NOMO-1 (cell line): ENCODE measurements around the gene MEGF6.
"Not testable (repeated sequence)": the region's sequence is repeated elsewhere in the genome, so short reads cannot be mapped to it uniquely, and the experiment has no call there.

ENCODE experiments used
- DNase-seq, 2 experiments: peaks; one replicate each; lab custom pipeline; 2025; ENCODE audit not compliant: unreplicated experiment in 2 of 2; lab: John Stamatoyannopoulos, UW

Gene MEGF6

GRCh38 chr1:3577711-3578432 is 33.4 kb downstream of the MEGF6 start:
- no peak for DNase-seq

GRCh38 chr1:3577300-3577699 is 34.0 kb downstream of the MEGF6 start:
- no peak for DNase-seq

GRCh38 chr1:3575993-3576392 is 35.3 kb downstream of the MEGF6 start:
- no peak for DNase-seq

- not testable (repeated sequence) for DNase-seq
Observed at GRCh38 chr1:3575515-3575914, 35.8 kb downstream of the MEGF6 start.

- DNase-seq, result no peak
Observed at GRCh38 chr1:3573500-3573899, 37.8 kb downstream of the MEGF6 start.

- DNase-seq, result not testable (repeated sequence)
Observed at GRCh38 chr1:3572638-3573037, 38.7 kb downstream of the MEGF6 start.

- DNase-seq, result no peak
Observed at GRCh38 chr1:3571263-3571662, 40.0 kb downstream of the MEGF6 start.

GRCh38 chr1:3570066-3570986 is 41.0 kb downstream of the MEGF6 start:
- DNase-seq, result no peak

- DNase-seq, result no peak
Observed at GRCh38 chr1:3569436-3569835, 41.9 kb downstream of the MEGF6 start.

- DNase-seq, result no peak
Observed at GRCh38 chr1:3568815-3569435, 42.4 kb downstream of the MEGF6 start.

- no peak for DNase-seq
Observed at GRCh38 chr1:3566951-3567804, 44.1 kb downstream of the MEGF6 start.

GRCh38 chr1:3566003-3566885 is 45.1 kb downstream of the MEGF6 start:
- no peak for DNase-seq

GRCh38 chr1:3564921-3565831 is 46.1 kb downstream of the MEGF6 start:
- DNase-seq, result no peak

- DNase-seq, result no peak
Observed at GRCh38 chr1:3563610-3564009, 47.7 kb downstream of the MEGF6 start.

GRCh38 chr1:3563125-3563524 is 48.2 kb downstream of the MEGF6 start:
- DNase-seq, result no peak

GRCh38 chr1:3562712-3563111 is 48.6 kb downstream of the MEGF6 start:
- no peak for DNase-seq

- no peak for DNase-seq
Observed at GRCh38 chr1:3561702-3562101, 49.6 kb downstream of the MEGF6 start.

GRCh38 chr1:3560981-3561380 is 50.3 kb downstream of the MEGF6 start:
- no peak for DNase-seq
